Muscle layer of duodenum (tissue), 2 donors: ENCODE measurements around the gene PACSIN1.

Experiments used
- H3K27ac ChIP-seq: one replicate; pipeline ENCODE4 v1.7.0; 2013; ENCODE audit warnings: mild to moderate bottlenecking, low read length
- H3K27me3 ChIP-seq: one replicate; pipeline ENCODE4 v1.7.0; 2013; ENCODE audit warnings: low read depth, mild to moderate bottlenecking, control low read depth, low read length
- H3K36me3 ChIP-seq, 2 donors: one replicate each; pipeline ENCODE4 v1.7.0; 2013; ENCODE audit warnings: low read length in 2 of 2, control low read depth in 1 of 2, mild to moderate bottlenecking in 1 of 2; ENCODE audit not compliant: insufficient read depth in 2 of 2, control insufficient read depth in 1 of 2
- H3K4me1 ChIP-seq, 2 donors: one replicate each; pipeline ENCODE4 v1.7.0; 2013; ENCODE audit warnings: low read length in 2 of 2, mild to moderate bottlenecking in 2 of 2, control low read depth in 1 of 2, moderate library complexity in 1 of 2; ENCODE audit not compliant: insufficient read depth in 2 of 2, control insufficient read depth in 1 of 2
- H3K4me3 ChIP-seq, 2 donors: one replicate each; pipeline ENCODE4 v1.7.0; 2013; ENCODE audit warnings: low read length in 2 of 2, low read depth in 1 of 2, mild to moderate bottlenecking in 1 of 2
- H3K9me3 ChIP-seq, 2 donors: one replicate each; pipeline ENCODE4 v1.7.0; 2013; ENCODE audit warnings: low read length in 2 of 2, control low read depth in 1 of 2, mild to moderate bottlenecking in 1 of 2; ENCODE audit not compliant: control insufficient read depth in 1 of 2
- donor health status: healthy.

Gene PACSIN1

GRCh38 chr6:34532230-34532629, 66.4 kb downstream of the PACSIN1 start:
- Histone ChIP-seq H3K36me3 (no peaks in the 10 kb centered on the region), H3K4me1 (no peaks in the 10 kb centered on the region), H3K27me3 (no peaks in the 10 kb centered on the region), H3K27ac (no peak overlapping the region), H3K4me3 (no peak overlapping the region), H3K9me3 (no peaks in the 10 kb centered on the region)

GRCh38 chr6:34534146-34534545, 68.3 kb downstream of the PACSIN1 start:
- Histone ChIP-seq H3K27ac (no peak overlapping the region), H3K27me3 (no peaks in the 10 kb centered on the region), H3K4me3 (no peak overlapping the region), H3K9me3 (no peaks in the 10 kb centered on the region), H3K36me3 (no peaks in the 10 kb centered on the region), H3K4me1 (no peaks in the 10 kb centered on the region)

DNA sequence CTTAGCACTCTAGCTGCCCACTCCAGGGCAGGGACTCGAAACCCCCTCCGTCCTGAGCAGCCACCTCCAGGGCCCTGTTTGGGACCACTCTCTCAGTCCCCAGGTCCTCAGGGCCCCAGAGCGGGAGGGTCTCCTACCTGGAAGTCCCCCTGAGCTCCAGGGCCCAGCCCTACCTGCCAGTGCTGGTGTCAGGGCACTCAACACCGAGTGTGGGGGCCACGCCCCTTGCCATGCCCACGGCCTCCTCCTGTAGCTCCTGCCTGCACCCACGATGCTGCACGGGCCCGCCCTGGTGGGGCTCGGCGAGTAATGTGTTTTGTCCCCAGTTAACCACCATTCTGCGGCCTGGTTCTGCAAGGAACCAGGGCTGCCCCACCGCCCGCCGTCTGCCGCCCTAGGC, 68.8 kb downstream of the PACSIN1 start:
- Histone ChIP-seq H3K27me3 (no peaks in the 10 kb centered on the region), H3K27ac (no peak overlapping the region), H3K36me3 (no peaks in the 10 kb centered on the region), H3K9me3 (no peaks in the 10 kb centered on the region), H3K4me3 (no peak overlapping the region), H3K4me1 (no peaks in the 10 kb centered on the region)

DNA sequence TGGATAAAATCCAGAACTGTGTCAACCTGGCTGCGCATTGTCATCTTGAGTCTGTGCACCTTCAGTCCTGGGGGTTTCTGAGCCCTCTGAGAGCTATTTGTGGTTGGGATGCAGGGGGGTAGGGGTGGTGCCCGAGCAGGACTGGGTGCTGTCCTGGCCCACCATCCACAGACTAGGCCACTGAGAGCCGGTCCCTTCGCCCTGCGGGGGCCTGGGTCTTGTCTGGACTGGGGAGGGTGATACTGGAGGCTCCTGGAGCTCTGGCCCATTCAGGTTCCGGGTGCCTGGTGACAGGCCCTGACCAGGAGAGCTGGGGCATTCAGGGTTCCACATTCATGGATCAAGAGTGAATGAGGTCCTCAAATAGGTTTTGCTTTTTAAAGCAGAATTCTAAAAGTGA, 69.3 kb downstream of the PACSIN1 start:
- H3K27ac ChIP-seq = no peak overlapping the region
- H3K4me1 ChIP-seq = no peaks in the 10 kb centered on the region
- no peaks in the 10 kb centered on the region for H3K27me3 ChIP-seq
- H3K9me3 ChIP-seq = no peaks in the 10 kb centered on the region
- H3K4me3 ChIP-seq = no peak overlapping the region
- H3K36me3 ChIP-seq = no peaks in the 10 kb centered on the region

DNA sequence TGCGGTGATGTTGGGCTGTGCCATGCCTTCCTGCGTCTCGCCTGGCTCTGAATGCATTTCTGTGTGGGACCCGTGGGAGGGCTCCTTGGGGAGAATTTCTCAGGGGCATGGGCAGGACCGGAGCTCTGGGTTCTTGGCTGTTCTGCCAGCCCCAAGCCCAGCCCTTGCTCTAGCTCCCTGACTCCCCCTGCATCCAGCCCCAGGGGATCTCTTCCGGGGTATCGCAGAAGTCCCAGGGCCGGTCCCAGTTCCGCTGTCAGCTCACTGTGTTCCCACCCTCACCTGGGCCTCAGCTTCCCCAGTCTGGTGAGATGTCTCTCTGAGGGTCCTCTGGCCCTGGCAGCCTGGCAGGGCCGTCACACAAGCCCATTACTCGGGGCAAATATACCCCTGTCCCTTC, 69.8 kb downstream of the PACSIN1 start:
- Histone ChIP-seq H3K27me3 (no peaks in the 10 kb centered on the region), H3K4me3 (no peak overlapping the region), H3K27ac (no peak overlapping the region), H3K36me3 (no peaks in the 10 kb centered on the region), H3K9me3 (no peaks in the 10 kb centered on the region), H3K4me1 (no peaks in the 10 kb centered on the region)

DNA sequence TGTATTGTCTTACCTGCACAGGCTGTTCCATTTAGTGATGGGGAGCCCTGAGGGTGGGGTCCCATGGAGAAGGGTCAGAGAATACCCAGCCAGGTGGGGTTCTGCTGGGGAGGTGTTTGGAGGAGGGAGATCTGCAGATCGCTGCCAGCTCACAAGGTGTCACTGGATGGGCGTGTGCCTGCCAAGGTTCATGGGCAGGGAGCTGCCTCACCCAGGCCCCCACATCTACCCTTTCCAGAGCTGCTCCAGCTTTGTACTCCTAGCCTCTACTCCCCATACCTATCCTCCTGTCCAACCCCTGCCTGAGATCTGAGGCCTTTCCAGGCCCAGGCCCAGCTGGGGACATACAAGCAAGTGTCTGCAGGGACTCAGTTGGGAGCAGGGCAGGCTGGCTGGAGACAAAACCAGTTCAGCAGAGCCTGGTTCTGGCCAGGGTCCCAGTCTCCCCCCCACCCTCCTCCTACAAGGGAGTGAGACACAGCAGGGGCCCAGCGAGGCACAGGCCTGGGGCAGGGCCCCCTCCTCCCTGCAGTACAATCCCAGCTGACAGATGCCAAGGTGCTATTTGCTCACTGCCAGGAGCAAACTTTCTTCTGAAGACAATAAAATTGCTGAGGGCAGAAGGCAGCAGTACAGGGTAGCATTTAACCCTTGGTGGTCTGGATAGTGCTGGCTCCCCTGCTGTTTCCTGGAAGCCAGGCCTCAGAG, 70.5 kb downstream of the PACSIN1 start:
- Histone ChIP-seq H3K27me3 (no peaks in the 10 kb centered on the region), H3K4me1 (no peaks in the 10 kb centered on the region), H3K4me3 (no peak overlapping the region), H3K36me3 (no peaks in the 10 kb centered on the region), H3K27ac (no peak overlapping the region), H3K9me3 (no peaks in the 10 kb centered on the region)

GRCh38 chr6:34536959-34537848, 71.3 kb downstream of the PACSIN1 start:
- no peak overlapping the region for H3K4me3 ChIP-seq
- H3K27ac ChIP-seq = no peak overlapping the region
- H3K36me3 ChIP-seq = no peaks in the 10 kb centered on the region
- no peaks in the 10 kb centered on the region for H3K4me1 ChIP-seq
- H3K9me3 ChIP-seq = no peaks in the 10 kb centered on the region
- H3K27me3 ChIP-seq = no peaks in the 10 kb centered on the region

GRCh38 chr6:34537922-34538550, 72.2 kb downstream of the PACSIN1 start:
- Histone ChIP-seq H3K9me3 (no peaks in the 10 kb centered on the region), H3K4me3 (no peak overlapping the region), H3K36me3 (no peaks in the 10 kb centered on the region), H3K27me3 (no peaks in the 10 kb centered on the region), H3K27ac (no peak overlapping the region), H3K4me1 (no peaks in the 10 kb centered on the region)

DNA sequence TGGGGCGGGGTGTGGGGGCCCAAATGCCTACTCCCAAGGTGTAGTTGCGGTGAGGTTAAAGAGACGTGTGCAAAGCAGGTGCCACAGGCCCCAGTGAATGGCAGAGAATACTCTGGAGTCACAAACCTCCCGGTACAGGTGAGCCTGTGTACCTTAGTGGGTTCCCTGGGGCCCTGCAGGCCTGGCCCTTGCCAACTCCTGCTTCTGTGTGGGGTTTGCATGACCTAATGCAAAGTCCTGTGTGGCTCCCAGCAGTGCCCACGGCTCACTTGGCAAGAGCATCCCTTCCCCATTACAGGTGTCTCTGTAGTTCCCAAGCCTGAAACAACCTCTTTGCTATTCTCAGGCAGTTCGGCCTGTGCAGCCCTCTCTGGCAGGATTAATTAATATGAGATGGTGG, 72.7 kb downstream of the PACSIN1 start:
- no peak overlapping the region for H3K4me3 ChIP-seq
- H3K4me1 ChIP-seq = no peaks in the 10 kb centered on the region
- no peaks in the 10 kb centered on the region for H3K27me3 ChIP-seq
- H3K9me3 ChIP-seq = no peaks in the 10 kb centered on the region
- H3K36me3 ChIP-seq = no peaks in the 10 kb centered on the region
- no peak overlapping the region for H3K27ac ChIP-seq

GRCh38 chr6:34539181-34539580, 73.3 kb downstream of the PACSIN1 start:
- H3K27ac ChIP-seq = no peak overlapping the region
- H3K36me3 ChIP-seq = no peaks in the 10 kb centered on the region
- H3K4me3 ChIP-seq = no peak overlapping the region
- H3K27me3 ChIP-seq = no peaks in the 10 kb centered on the region
- no peaks in the 10 kb centered on the region for H3K4me1 ChIP-seq
- H3K9me3 ChIP-seq = no peaks in the 10 kb centered on the region

DNA sequence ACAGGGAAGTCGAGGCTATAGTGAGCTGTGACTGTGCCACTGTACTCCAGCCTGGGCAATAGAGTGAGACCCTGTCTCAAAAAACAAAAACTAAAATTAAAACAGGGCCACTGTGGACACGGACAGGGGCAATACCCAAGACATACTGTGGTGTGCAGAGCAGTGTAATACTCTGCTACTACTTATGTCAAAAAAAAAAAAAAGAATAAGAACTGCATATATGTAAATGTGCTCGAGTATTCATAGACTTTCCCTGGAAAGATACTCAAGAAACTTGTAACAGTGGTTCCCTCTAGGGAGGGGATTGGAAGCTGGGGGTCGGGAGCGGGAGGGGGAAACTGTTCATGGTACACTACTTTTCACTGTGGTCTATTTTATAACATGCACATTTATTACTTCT, 74.3 kb downstream of the PACSIN1 start:
- no peaks in the 10 kb centered on the region for H3K4me1 ChIP-seq
- H3K27ac ChIP-seq = no peak overlapping the region
- no peaks in the 10 kb centered on the region for H3K27me3 ChIP-seq
- H3K36me3 ChIP-seq = no peaks in the 10 kb centered on the region
- no peak overlapping the region for H3K4me3 ChIP-seq
- H3K9me3 ChIP-seq = no peaks in the 10 kb centered on the region
